Endometrial microvascular endothelial cells (primary cell): ENCODE results near the gene ADAMTSL5. TPM values are rescaled to one million over a fixed set of nuclear protein-coding genes. Genes with fewer than 3 reads are reported as not detected.

ENCODE experiments used
- in situ Hi-C: cut with HindIII; loops from 2 replicates; pipeline ENCODE4 v1.10.0; 2017; ENCODE audit warnings: low sequenced_read_pairs, low pct_unique_long_range_greater_than_20kb; ENCODE audit errors: inconsistent ontology term
- total RNA-seq: library from RNA; depleted of rRNA; stranded (reverse); fragments of >200 nt; gene quantifications from one replicate; pipeline ENCODE4 v1.2.3, GENCODE V29; 2015; ENCODE audit errors: inconsistent ontology term

The ADAMTSL5 gene
- total RNA-seq, 1 donor from 2014 or later = not detected

- in situ Hi-C loops = no loop called here
Measured at GRCh38 chr19:1472231-1473084, 40.4 kb downstream of the ADAMTSL5 start.

- in situ Hi-C loops = no loop called here
Measured at GRCh38 chr19:1471515-1472160, 41.2 kb downstream of the ADAMTSL5 start.

- in situ Hi-C loops = no loop called here
Measured at GRCh38 chr19:1471010-1471514, 41.8 kb downstream of the ADAMTSL5 start.

- in situ Hi-C loops = no loop called here
Measured at GRCh38 chr19:1470305-1471009, 42.4 kb downstream of the ADAMTSL5 start.

GRCh38 chr19:1470055-1470304 is 42.8 kb downstream of the ADAMTSL5 start:
- in situ Hi-C loops = no loop called here

GRCh38 chr19:1469255-1470054 is 43.4 kb downstream of the ADAMTSL5 start:
- in situ Hi-C loops = no loop called here

- in situ Hi-C loops = no loop called here
Measured at GRCh38 chr19:1468821-1469254, 44.0 kb downstream of the ADAMTSL5 start.

GRCh38 chr19:1468274-1468820 is 44.5 kb downstream of the ADAMTSL5 start:
- in situ Hi-C loops = no loop called here

- in situ Hi-C loops = no loop called here
Measured at GRCh38 chr19:1467490-1468273, 45.1 kb downstream of the ADAMTSL5 start.

- in situ Hi-C loops = no loop called here
Measured at GRCh38 chr19:1467215-1467489, 45.7 kb downstream of the ADAMTSL5 start.

- in situ Hi-C loops = no loop called here
Measured at GRCh38 chr19:1466461-1467214, 46.2 kb downstream of the ADAMTSL5 start.

- in situ Hi-C loops = no loop called here
Measured at GRCh38 chr19:1466018-1466460, 46.8 kb downstream of the ADAMTSL5 start.

- in situ Hi-C loops = no loop called here
Measured at GRCh38 chr19:1465191-1466016, 47.4 kb downstream of the ADAMTSL5 start.

- in situ Hi-C loops = no loop called here
Measured at GRCh38 chr19:1461862-1462261, 51.0 kb downstream of the ADAMTSL5 start.

GRCh38 chr19:1460033-1460995 is 52.5 kb downstream of the ADAMTSL5 start:
- in situ Hi-C loops = no loop called here

- in situ Hi-C loops = no loop called here
Measured at GRCh38 chr19:1459479-1459878, 53.3 kb downstream of the ADAMTSL5 start.
